Right lobe of liver (tissue), 6 donors: Measurements from ENCODE around the gene AAK1. TPM values are rescaled to one million over a fixed set of nuclear protein-coding genes. Genes with fewer than 3 reads are reported as not detected.

Source experiments
- ATAC-seq, 4 donors: fragments of 200-7000 bp; cut with Tn5 transposase; one replicate each; pipeline ENCODE4 v1.9.1; 2020; ENCODE audit warnings: mild to moderate bottlenecking in 4 of 4, moderate library complexity in 4 of 4
- DNase-seq, 3 donors: peaks; one replicate each; pipeline ENCODE4 v3.0.0-alpha.2; 2020
- H3K27ac ChIP-seq, 3 donors: fragments of 200-600 bp; one replicate each; pipeline ENCODE4 v1.8.0; 2022
- H3K27me3 ChIP-seq, 2 donors: fragments of 200-600 bp; one replicate each; pipeline ENCODE4 v1.8.0; 2022
- H3K36me3 ChIP-seq, 4 donors: fragments of 200-600 bp; sonication (generic) in 1 of 4; one replicate each; pipeline versions ENCODE4 v1.5.1 to v1.8.0; 2017 to 2022; ENCODE audit warnings: control low read depth in 1 of 4
- H3K4me1 ChIP-seq, 4 donors: fragments of 200-600 bp; sonication (generic) in 1 of 4; one replicate each; pipeline versions ENCODE4 v1.5.1 to v1.8.0; 2017 to 2022; ENCODE audit warnings: control low read depth in 1 of 4
- H3K4me3 ChIP-seq, 3 donors: fragments of 200-600 bp; one replicate each; pipeline ENCODE4 v1.8.0; 2022
- H3K9me3 ChIP-seq, 4 donors: fragments of 200-600 bp; sonication (generic) in 1 of 4; one replicate each; pipeline versions ENCODE4 v1.5.1 to v1.8.0; 2017 to 2022; ENCODE audit warnings: control low read depth in 1 of 4
- POLR2A ChIP-seq: fragments of 450-650 bp; IDR thresholded peaks from one replicate; pipeline ENCODE4 v1.6.1; 2017; ENCODE audit warnings: antibody characterized with exemption, mild to moderate bottlenecking
- WGBS: methylation state at CpG from one replicate; pipeline ENCODE4 v1.1.6; 2018; ENCODE audit warnings: low coverage, low lambda C conversion rate; ENCODE audit not compliant: insufficient coverage; ENCODE audit errors: missing lambda C conversion rate; 5-methylcytosine and 5-hydroxymethylcytosine counted together
- intact Hi-C, 2 donors: fragments of 100-400 bp; cut with DNase I; formaldehyde crosslinking; loops; one replicate each; pipeline versions ENCODE4 v1.11.2 to v1.14.1; 2022
- total RNA-seq, 6 experiments: library from RNA; depleted of rRNA in 2 of 6; stranded (reverse); fragments of >200 nt in 2 of 6; fragmentation: NEBNext Ultra II Directional in 3 of 6; extraction: Animal tissue kit (Norgen Biotek cat#: 25700) in 3 of 6; gene quantifications; one replicate each; pipeline versions ENCODE4 v1.1.0 to v1.2.4, GENCODE V29; 2016 to 2023
- TF ChIP-seq, protein P1 (sequence below), 4 donors: fragments of 200-600 bp in 3 of 4; fragments of 450-650 bp in 1 of 4; IDR thresholded peaks; one replicate each; pipeline versions ENCODE4 v1.5.1 to v1.8.0; 2016 to 2022; ENCODE audit warnings: antibody characterized with exemption in 4 of 4, mild to moderate bottlenecking in 2 of 4
- donor health status: DM: no; HTN: yes; CAD: no.
- donor health status: DM: no; HTN: no; CAD: no.
- donor health status: DM: no; HTN: no; CAD: no.
- donor health status: DM: no; HTN: yes; CAD: no.
- donor health status: DM: no; HTN: yes; CAD: no.

Gene AAK1
- total RNA-seq, 6 experiments from 2014 or later, result 12.7 to 30.5 (median 20.5) TPM

DNA sequence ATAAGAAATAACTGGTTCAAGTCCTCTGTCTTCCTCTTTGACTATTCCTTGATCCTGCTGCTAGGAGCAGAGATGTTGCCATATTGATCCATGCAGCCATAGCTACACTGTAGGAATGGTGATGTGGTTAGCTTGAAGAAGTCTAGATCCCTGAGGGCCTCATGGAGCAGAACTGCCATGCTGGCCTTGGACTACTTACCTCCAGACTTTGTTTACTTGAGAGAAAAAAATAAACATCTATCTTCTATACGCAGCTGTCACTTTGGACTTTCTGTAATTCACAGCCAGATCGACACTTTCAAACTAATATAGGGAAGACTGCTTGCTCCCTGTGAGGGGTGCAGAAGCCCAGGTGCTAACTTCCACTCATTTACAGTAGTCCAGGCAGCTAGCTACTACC, 121.8 kb downstream of the AAK1 start:
- Histone ChIP-seq H3K4me3 (no peak overlapping the region), H3K27ac (no peak overlapping the region), H3K9me3 (no peaks in the 10 kb centered on the region), H3K4me1 (no peaks in the 10 kb centered on the region), H3K27me3 (no peaks in the 10 kb centered on the region), H3K36me3 (peaks cover 0 to 43% (median 6%) of the 10 kb centered on the region in 4 donors)
- ATAC-seq (no peak), DNase-seq (no peak)
- TF ChIP-seq, protein P1, sequence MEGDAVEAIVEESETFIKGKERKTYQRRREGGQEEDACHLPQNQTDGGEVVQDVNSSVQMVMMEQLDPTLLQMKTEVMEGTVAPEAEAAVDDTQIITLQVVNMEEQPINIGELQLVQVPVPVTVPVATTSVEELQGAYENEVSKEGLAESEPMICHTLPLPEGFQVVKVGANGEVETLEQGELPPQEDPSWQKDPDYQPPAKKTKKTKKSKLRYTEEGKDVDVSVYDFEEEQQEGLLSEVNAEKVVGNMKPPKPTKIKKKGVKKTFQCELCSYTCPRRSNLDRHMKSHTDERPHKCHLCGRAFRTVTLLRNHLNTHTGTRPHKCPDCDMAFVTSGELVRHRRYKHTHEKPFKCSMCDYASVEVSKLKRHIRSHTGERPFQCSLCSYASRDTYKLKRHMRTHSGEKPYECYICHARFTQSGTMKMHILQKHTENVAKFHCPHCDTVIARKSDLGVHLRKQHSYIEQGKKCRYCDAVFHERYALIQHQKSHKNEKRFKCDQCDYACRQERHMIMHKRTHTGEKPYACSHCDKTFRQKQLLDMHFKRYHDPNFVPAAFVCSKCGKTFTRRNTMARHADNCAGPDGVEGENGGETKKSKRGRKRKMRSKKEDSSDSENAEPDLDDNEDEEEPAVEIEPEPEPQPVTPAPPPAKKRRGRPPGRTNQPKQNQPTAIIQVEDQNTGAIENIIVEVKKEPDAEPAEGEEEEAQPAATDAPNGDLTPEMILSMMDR (IDR thresholded peaks at IDR 0.05), result no peak
- no peak for TF ChIP-seq POLR2A
- 90% methylated on average over 2 of the region's 2 CpGs for WGBS
- intact Hi-C loops, result no loop called here

DNA sequence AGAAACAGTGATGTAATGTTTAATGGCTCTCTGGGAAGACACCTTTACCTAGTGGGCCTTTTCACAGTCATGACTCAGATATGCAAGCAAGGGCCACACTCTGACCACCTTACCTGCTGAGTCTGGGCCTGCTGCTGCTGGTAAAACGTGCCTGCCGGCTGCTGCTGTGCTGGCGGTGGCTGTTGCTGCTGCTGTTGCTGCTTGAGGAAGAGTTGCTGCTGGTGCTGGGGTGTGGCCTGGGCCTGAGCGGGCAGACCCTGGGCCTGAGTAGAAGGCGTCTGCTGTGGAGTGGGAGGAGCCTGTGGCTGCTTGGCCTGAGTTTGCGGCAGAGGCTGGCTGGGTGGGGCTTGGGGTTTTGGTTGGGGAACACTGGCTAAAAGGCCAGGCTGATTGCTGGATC, 124.7 kb downstream of the AAK1 start:
- Histone ChIP-seq H3K4me1 (no peaks in the 10 kb centered on the region), H3K4me3 (no peak overlapping the region), H3K36me3 (peaks cover 0 to 43% (median 7%) of the 10 kb centered on the region in 4 donors), H3K27me3 (no peaks in the 10 kb centered on the region), H3K27ac (no peak overlapping the region), H3K9me3 (no peaks in the 10 kb centered on the region)
- TF ChIP-seq, protein P1 (IDR thresholded peaks at IDR 0.05), result no peak
- TF ChIP-seq POLR2A, result no peak
- intact Hi-C loops, result no loop called here
- ATAC-seq (no peak), DNase-seq (no peak)
- no CpG with 5 or more reads among the region's 6 CpGs for WGBS

DNA sequence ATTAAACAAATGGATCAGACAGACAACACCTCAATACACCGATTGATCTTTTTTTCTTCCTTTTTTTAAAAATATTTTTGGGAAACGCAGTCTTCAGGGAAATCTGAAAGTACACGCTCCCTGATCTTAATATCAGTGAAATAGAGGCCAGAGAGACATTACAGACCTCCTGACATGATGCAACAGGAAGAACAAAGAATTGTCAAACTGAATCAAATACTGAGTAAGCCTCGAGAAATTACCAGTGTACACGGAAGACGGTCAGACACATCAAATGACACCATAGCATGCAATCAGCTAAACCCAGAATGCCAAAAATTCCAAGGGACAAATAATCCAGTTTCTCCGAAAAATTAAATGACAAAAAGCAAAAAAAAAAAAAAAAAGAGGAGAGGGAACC, 126.1 kb downstream of the AAK1 start:
- intact Hi-C loops, result no loop called here
- TF ChIP-seq, protein P1 (IDR thresholded peaks at IDR 0.05), result no peak
- no peak for TF ChIP-seq POLR2A
- Histone ChIP-seq H3K4me3 (no peak overlapping the region), H3K9me3 (no peaks in the 10 kb centered on the region), H3K4me1 (no peaks in the 10 kb centered on the region), H3K36me3 (peaks cover 0 to 53% (median 9%) of the 10 kb centered on the region in 4 donors), H3K27me3 (no peaks in the 10 kb centered on the region), H3K27ac (no peak overlapping the region)
- 93% methylated on average over 5 of the region's 7 CpGs for WGBS
- no peak for ATAC-seq
- no peak for DNase-seq

DNA sequence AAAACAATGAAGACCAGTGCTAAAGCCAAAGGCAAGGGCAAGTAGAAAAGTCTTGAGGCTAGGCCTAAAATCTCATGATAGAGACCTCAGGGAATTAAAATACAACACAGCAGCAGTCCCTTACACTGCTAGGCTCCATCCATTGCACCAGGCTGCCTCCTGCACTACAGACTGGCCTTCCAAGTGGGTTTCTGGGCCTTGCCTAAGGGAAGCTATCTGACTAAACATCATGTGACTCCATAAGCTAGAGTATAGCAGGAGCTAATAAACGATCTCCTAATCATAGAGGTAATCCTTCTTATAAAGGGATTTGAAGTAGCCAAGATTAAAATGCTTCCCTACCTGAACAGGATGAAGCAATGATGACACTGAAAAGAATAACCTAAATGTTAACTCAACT, 128.7 kb downstream of the AAK1 start:
- Histone ChIP-seq H3K36me3 (peaks cover 0 to 42% (median 8%) of the 10 kb centered on the region in 4 donors), H3K27me3 (no peaks in the 10 kb centered on the region), H3K4me1 (no peaks in the 10 kb centered on the region), H3K27ac (no peak overlapping the region), H3K9me3 (no peaks in the 10 kb centered on the region), H3K4me3 (no peak overlapping the region)
- no peak for TF ChIP-seq POLR2A
- TF ChIP-seq, protein P1 (IDR thresholded peaks at IDR 0.05), result no peak
- DNase-seq (no peak), ATAC-seq (no peak)
- intact Hi-C loops, result no loop called here
- WGBS, result 64% methylated on average over 1 of the region's 1 CpG

DNA sequence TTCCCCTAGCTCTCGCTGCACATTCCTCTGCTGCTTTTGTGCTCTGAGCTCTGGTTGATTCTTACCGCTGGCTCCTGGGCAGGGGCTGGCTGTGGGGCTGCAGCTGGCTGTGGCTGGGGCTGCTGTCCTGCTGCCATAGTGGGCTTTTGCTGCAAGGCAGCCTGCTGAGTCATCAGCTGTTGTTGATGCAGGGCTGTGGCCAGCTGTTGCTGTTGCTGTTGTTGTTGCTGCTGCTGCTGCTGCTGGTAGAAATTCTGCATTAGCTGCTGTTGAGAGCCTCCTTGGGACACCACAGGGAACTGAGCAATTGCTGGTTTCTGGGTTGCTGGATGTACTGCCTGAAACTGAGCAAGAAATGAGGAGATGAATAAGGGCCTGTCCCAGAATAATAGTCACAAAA, 129.1 kb downstream of the AAK1 start:
- peaks cover 0 to 38% (median 8%) of the 10 kb centered on the region in 4 donors for H3K36me3 ChIP-seq
- intact Hi-C loops, result no loop called here
- H3K27ac ChIP-seq, result no peak overlapping the region
- no peaks in the 10 kb centered on the region for H3K4me1 ChIP-seq
- H3K9me3 ChIP-seq, result no peaks in the 10 kb centered on the region
- no peak for ATAC-seq
- no peak for DNase-seq
- WGBS, result 94% methylated on average over 2 of the region's 2 CpGs
- H3K4me3 ChIP-seq, result no peak overlapping the region
- TF ChIP-seq, protein P1 (IDR thresholded peaks at IDR 0.05), result no peak
- TF ChIP-seq POLR2A, result no peak
- H3K27me3 ChIP-seq, result no peaks in the 10 kb centered on the region
